Vagina (tissue), 2 donors: ENCODE results near the gene SFMBT2. TPM values are rescaled to one million over a fixed set of nuclear protein-coding genes. Genes with fewer than 3 reads are reported as not detected.
"Not testable (repeated sequence)": the region's sequence is repeated elsewhere in the genome, so short reads cannot be mapped to it uniquely, and the experiment has no call there.

Source experiments
- DNase-seq, 2 donors: peaks; one replicate each; pipeline ENCODE4 v3.0.0-alpha.2; 2017; ENCODE audit errors: extremely low spot score in 2 of 2
- H3K27ac ChIP-seq: fragments of 200-600 bp; sonication (generic); one replicate; pipeline ENCODE4 v1.5.1; 2019
- H3K27me3 ChIP-seq: fragments of 200-600 bp; sonication (generic); one replicate; pipeline ENCODE4 v1.5.1; 2019
- H3K36me3 ChIP-seq, 2 donors: fragments of 200-600 bp; sonication (generic); one replicate each; pipeline ENCODE4 v1.5.1; 2017 to 2019
- H3K4me1 ChIP-seq: fragments of 200-600 bp; sonication (generic); one replicate; pipeline ENCODE4 v1.5.1; 2019
- H3K4me3 ChIP-seq, 2 donors: fragments of 200-600 bp; sonication (generic); 1 replicate in 1 of 2; 2 replicates in 1 of 2; pipeline ENCODE4 v1.5.1; 2016 to 2019
- H3K9me3 ChIP-seq: fragments of 200-600 bp; sonication (generic); one replicate; pipeline ENCODE4 v1.5.1; 2019
- CTCF ChIP-seq, 3 experiments: fragments of 450-650 bp in 2 of 3; fragments of 200-600 bp in 1 of 3; sonication (generic) in 1 of 3; IDR thresholded peaks; one replicate each; pipeline ENCODE4 v1.5.1; 2017 to 2019; ENCODE audit warnings: antibody characterized with exemption in 3 of 3, mild to moderate bottlenecking in 2 of 3, moderate library complexity in 2 of 3
- POLR2A ChIP-seq, 2 donors: fragments of 450-650 bp; IDR thresholded peaks; one replicate each; pipeline ENCODE4 v1.6.1; 2017; ENCODE audit warnings: antibody characterized with exemption in 2 of 2, mild to moderate bottlenecking in 2 of 2, moderate library complexity in 2 of 2
- POLR2AphosphoS5 ChIP-seq, 2 donors: sonication (generic); formaldehyde crosslinking; IDR thresholded peaks; one replicate each; pipeline ENCODE4 v1.9.0; 2017; ENCODE audit warnings: antibody characterized with exemption in 2 of 2, mild to moderate bottlenecking in 2 of 2, low read depth in 1 of 2; ENCODE audit not compliant: insufficient read depth in 1 of 2
- intact Hi-C: fragments of 100-400 bp; cut with DNase I; formaldehyde crosslinking; loops from one replicate; pipeline ENCODE4 v1.15.1; 2023
- total RNA-seq: library from RNA; depleted of rRNA; stranded (reverse); fragments of >200 nt; gene quantifications from one replicate; pipeline ENCODE4 v1.2.3, GENCODE V29; 2016

The SFMBT2 gene
- total RNA-seq, 1 donor from 2014 or later = 12.5 TPM

- H3K4me1 ChIP-seq = no peaks in the 10 kb centered on the region
- no peaks in the 10 kb centered on the region for H3K27me3 ChIP-seq
- H3K4me3 ChIP-seq = no peak overlapping the region
- H3K9me3 ChIP-seq = no peaks in the 10 kb centered on the region
- no peak overlapping the region for H3K27ac ChIP-seq
- intact Hi-C loops = no loop called here
- TF ChIP-seq POLR2AphosphoS5 (IDR thresholded peaks at IDR 0.05; ENCODE audit: insufficient read depth in 1 of 2, low read depth in 1 of 2) (no peak), CTCF (IDR thresholded peaks at IDR 0.05) (no peak), POLR2A (IDR thresholded peaks at IDR 0.05) (no peak)
- peaks cover 0 to 11% of the 10 kb centered on the region in 2 donors for H3K36me3 ChIP-seq
- no peak for DNase-seq
Measured at GRCh38 chr10:7231509-7232414, 179.1 kb downstream of the SFMBT2 start.

- Histone ChIP-seq H3K27me3 (no peaks in the 10 kb centered on the region), H3K36me3 (peaks cover 0 to 17% of the 10 kb centered on the region in 2 donors), H3K27ac (no peak overlapping the region), H3K4me1 (no peaks in the 10 kb centered on the region), H3K9me3 (no peaks in the 10 kb centered on the region), H3K4me3 (no peak overlapping the region)
- intact Hi-C loops = no loop called here
- TF ChIP-seq POLR2A (IDR thresholded peaks at IDR 0.05) = no peak
- TF ChIP-seq POLR2AphosphoS5 (IDR thresholded peaks at IDR 0.05; ENCODE audit: insufficient read depth in 1 of 2, low read depth in 1 of 2) = no peak
- no peak for TF ChIP-seq CTCF (IDR thresholded peaks at IDR 0.05)
- no peak for DNase-seq
Measured at GRCh38 chr10:7230951-7231350, 179.9 kb downstream of the SFMBT2 start.

- intact Hi-C loops = no loop called here
- Histone ChIP-seq H3K27me3 (no peaks in the 10 kb centered on the region), H3K9me3 (no peaks in the 10 kb centered on the region), H3K27ac (no peak overlapping the region), H3K4me1 (no peaks in the 10 kb centered on the region), H3K36me3 (peaks cover 0 to 24% of the 10 kb centered on the region in 2 donors), H3K4me3 (no peak overlapping the region)
- DNase-seq = no peak
- no peak for TF ChIP-seq CTCF (IDR thresholded peaks at IDR 0.05)
- TF ChIP-seq POLR2AphosphoS5 (IDR thresholded peaks at IDR 0.05; ENCODE audit: insufficient read depth in 1 of 2, low read depth in 1 of 2) = no peak
- no peak for TF ChIP-seq POLR2A (IDR thresholded peaks at IDR 0.05)
Measured at GRCh38 chr10:7230036-7230435, 180.8 kb downstream of the SFMBT2 start.

GRCh38 chr10:7225133-7225532 lies 185.7 kb downstream of the SFMBT2 start:
- Histone ChIP-seq H3K4me1 (no peaks in the 10 kb centered on the region), H3K27ac (no peak overlapping the region), H3K4me3 (no peak overlapping the region), H3K36me3 (peaks cover 0 to 32% of the 10 kb centered on the region in 2 donors), H3K27me3 (no peaks in the 10 kb centered on the region), H3K9me3 (peaks cover 7% of the 10 kb centered on the region)
- intact Hi-C loops = no loop called here
- TF ChIP-seq CTCF (IDR thresholded peaks at IDR 0.05) (no peak), POLR2A (IDR thresholded peaks at IDR 0.05) (no peak), POLR2AphosphoS5 (IDR thresholded peaks at IDR 0.05; ENCODE audit: insufficient read depth in 1 of 2, low read depth in 1 of 2) (no peak)
- DNase-seq = no peak

GRCh38 chr10:7218968-7219367 lies 191.9 kb downstream of the SFMBT2 start:
- H3K27me3 ChIP-seq = no peaks in the 10 kb centered on the region
- intact Hi-C loops = no loop called here
- TF ChIP-seq POLR2A (IDR thresholded peaks at IDR 0.05) = no peak
- no peak for TF ChIP-seq POLR2AphosphoS5 (IDR thresholded peaks at IDR 0.05; ENCODE audit: insufficient read depth in 1 of 2, low read depth in 1 of 2)
- no peak for TF ChIP-seq CTCF (IDR thresholded peaks at IDR 0.05)
- no peak overlapping the region for H3K27ac ChIP-seq
- no peak overlapping the region for H3K4me3 ChIP-seq
- no peaks in the 10 kb centered on the region for H3K4me1 ChIP-seq
- DNase-seq = no peak
- H3K9me3 ChIP-seq = peaks cover 6% of the 10 kb centered on the region
- peaks cover 0 to 10% of the 10 kb centered on the region in 2 donors for H3K36me3 ChIP-seq

GRCh38 chr10:7212696-7213095 lies 198.1 kb downstream of the SFMBT2 start:
- DNase-seq, H3K4me1 ChIP-seq, H3K9me3 ChIP-seq, H3K27ac ChIP-seq, intact Hi-C loops, H3K36me3 ChIP-seq, H3K4me3 ChIP-seq, H3K27me3 ChIP-seq: not testable (repeated sequence)
